ENCODE measurements around the gene MTUS2.

MTUS2 gene

GRCh38 chr13:29402166-29402636, 582.1 kb downstream of the MTUS2 start:
- DNase-seq (ENCODE audit: low spot score): no peak

DNA sequence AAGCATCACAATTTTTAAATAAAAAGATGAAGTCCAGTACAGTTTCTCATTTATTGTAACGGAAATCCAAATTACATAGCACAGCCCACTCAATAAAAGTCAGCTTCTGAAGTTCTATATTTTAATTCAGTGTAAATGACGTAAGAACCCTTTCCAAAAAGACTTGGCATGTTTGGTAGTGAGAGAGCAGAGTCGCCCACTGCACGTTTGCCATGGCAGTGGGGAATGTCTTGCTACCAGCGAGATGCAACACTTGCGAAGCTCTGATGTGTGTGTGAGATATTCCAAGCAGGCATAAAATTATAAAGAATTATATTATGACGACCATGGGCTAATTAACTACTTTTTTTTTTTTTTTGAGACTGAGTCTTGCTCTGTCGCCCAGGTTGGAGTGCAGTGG, 585.3 kb downstream of the MTUS2 start:
- no peak for DNase-seq (ENCODE audit: low spot score)

- DNase-seq (ENCODE audit: low spot score): no peak
Observed at GRCh38 chr13:29411481-29411880, 591.3 kb downstream of the MTUS2 start.

GRCh38 chr13:29418026-29418425, 597.9 kb downstream of the MTUS2 start:
- no peak for DNase-seq (ENCODE audit: low spot score)

DNA sequence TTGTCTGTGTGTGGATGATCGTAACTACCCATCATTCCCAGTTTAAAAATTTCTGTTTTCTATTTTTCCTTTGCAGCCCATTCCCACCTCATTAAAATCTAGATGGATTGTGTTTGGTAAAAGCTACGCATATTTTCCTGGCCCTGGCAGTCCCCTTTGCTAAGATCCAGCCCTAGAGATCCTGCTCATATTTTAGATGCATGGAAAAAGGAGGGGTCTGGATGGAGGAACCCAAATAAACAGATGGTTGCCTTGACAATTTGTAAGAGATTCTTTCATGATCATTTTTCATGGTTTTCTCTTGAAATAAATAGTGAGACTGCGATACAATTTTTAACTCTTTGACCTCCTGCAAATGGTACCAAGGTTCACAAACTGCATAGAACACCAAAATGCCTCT, 601.0 kb downstream of the MTUS2 start:
- no peak for DNase-seq (ENCODE audit: low spot score)

DNA sequence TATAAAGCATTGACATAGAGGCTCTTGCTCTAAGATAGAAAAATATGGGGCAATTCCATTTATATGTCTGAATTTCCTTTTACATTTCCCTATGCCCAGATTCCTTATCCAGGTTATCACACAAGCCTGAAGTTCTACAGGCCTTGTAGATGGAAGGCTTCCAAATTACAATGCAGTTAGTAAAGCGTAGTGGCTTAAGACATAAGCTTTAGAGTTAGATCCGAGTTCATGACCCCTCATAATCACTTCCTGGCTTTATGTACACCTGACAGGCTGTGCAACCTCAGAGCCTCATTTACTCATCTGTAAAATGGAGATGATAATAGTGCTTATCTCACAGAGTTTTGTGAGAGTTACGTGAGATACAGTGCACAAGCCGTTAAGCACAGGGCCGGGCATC, 601.9 kb downstream of the MTUS2 start:
- DNase-seq (ENCODE audit: low spot score): no peak

- no peak for DNase-seq (ENCODE audit: low spot score)
Observed at GRCh38 chr13:29423050-29423449, 602.9 kb downstream of the MTUS2 start.

- DNase-seq (ENCODE audit: low spot score): no peak
Observed at GRCh38 chr13:29427937-29428309, 607.8 kb downstream of the MTUS2 start.

DNA sequence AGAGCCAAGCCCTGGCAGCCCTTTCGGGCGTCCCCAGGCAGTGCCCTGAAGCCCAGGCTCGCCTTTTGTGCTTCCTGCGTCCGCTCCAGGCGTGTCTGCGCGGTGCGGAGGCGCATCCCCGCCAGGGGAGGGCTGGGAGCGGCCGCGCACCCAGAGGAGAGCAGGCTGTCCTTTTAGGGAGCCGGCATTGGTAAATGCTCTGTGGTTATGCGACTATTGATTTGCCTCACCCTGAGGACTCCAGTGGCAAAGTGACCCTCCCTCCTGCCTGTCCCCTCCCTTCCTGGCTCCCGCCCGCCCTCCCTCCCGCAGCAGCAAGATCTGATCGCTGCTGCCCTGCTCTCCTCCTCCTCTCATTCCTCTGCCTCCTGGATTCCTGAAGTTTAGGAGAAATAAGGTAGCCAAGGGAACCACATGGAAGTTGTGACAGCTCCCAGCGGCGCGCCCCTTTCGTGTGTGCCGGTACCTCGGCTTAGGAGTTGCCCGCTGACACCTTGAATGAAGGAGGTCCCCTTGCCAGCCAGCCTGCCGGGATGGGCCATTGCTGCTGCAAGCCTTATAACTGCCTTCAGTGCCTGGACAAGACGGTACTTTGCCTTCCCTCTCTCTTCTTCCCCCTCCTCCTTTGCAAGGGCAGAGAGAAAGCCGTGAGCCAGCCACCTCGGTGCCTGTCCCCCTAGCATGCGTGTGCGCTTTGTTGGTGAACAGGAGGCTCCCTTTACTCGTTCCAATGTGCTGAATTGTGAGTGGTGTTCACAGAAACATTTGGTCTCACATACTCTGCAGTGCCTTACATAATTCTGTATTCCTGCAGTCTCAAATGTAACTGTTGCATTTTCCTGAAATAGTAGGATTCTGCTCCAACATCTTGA, 608.4 kb downstream of the MTUS2 start:
- peak; percentile 21 for DNase-seq (ENCODE audit: low spot score)

DNA sequence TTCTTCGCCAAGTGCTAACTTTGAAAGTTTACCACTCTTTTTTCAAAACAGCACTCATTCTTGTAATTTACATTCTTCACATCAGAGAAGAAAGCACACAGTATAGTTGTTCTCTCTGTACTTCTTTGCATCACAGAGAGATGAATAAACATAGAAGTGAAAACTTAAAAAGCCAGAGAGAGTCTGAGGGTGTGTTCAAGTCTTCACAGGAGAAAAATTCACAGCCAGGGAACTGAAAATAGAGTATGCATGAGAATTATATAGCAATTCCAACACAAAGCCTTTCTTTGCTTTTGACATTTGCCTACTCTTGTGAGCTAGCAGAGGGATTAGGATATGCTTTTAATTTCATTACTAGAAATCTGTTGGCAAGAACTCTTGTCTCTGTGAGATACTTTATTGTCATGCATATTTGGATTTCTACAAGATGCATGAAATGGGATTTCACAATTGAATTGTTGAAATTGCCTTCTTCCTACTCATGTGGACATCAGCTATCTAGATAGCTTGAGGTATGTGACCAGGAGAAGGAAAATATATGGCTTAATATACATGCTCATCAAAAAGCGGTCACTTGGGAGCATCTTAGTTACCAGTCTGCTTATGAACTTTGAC, 609.3 kb downstream of the MTUS2 start:
- DNase-seq (ENCODE audit: low spot score): no peak

DNA sequence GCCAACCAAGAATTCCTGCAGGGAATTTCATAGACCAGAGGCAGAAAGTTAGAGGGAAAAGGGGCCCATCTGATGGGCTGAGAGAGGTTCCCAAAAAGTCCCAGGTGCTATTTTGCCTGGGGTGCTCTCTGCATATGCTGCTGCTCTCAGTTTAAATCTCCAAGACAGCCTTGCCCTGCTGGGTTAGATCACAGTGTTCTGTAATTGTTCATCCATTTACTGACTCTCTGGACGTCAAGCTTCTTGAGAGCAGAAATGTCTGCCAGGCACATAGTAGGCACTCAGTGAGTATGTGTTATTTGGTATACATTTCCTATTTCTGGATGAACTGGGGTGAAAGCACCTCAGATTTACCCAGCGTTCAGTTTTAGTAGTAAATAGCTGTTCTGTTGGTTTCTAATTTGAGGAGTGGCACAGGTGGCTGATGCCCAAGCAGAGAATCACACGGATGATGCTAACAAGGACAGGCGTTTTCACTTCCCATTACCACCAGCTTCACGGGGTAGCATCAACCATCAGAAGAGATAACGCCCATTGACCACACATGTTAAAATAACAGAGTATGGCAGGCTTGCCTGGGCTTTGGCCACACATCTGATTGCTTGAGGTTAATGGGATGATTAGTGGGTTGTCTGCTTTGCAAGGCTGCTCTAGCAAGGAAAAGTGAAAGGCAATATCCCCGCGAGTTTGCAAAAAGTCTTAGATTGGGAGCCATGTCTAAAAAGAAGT, 614.2 kb downstream of the MTUS2 start:
- DNase-seq (ENCODE audit: low spot score): no peak

DNA sequence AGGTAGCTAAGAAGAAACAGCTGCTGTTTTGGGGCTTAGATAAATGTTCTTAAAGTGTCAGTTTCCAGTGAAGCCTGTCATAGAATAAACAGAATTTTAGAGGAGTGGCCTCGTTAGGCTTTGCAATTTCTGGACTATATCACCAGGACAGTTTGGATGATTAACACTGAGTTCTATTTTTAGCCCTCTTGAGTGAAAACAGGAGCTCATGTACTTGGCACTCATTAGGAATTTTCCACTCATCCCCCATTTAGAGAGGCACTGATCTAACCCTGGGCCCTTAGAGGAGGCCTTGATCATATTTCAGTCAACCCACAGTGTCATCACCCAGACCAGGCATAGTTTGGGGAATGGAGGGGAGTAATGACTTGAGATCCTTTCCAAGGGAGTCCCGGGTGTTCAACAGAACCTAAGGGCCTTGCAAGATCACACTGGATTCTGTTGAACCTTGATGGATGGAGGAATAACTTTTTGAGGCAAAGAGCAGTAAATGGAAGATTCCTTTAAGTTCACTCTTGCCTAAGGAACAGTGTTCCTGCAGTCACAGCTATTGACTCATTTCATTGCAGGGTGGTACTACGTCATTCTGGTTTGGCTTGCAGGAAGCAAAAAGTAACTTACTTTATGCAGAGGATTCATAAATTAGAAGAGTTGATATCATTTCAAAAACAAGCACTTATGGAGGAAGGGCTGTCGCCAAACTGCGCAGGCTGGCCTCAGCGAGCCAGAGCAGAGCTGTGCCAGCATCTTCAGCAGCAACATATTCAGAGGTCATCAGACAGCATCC, 615.2 kb downstream of the MTUS2 start:
- peak; percentile 63 for DNase-seq (ENCODE audit: low spot score)

DNA sequence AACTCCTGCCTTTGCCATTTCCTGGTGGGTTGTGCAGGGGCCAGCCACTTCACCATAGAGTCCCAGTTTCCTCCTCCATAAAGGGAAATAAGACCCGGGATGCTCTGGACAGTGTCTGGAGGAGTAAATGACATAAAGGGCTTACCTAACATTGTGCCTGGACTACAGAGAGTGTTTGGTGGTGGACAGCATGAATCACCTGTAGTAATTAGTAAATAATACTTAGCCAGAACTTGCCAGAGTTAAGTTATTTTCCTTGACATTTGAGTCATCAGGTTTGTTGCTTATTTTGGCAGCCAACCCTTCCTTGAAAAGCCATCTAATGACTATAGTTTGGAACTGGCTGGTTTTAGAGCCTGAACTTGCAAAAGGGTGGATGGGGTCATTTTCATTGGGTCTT, 616.2 kb downstream of the MTUS2 start:
- DNase-seq (ENCODE audit: low spot score): peak; percentile 17

- DNase-seq (ENCODE audit: low spot score): no peak
Observed at GRCh38 chr13:29436721-29437280, 616.7 kb downstream of the MTUS2 start.

GRCh38 chr13:29438769-29439168, 618.6 kb downstream of the MTUS2 start:
- no peak for DNase-seq (ENCODE audit: low spot score)

DNA sequence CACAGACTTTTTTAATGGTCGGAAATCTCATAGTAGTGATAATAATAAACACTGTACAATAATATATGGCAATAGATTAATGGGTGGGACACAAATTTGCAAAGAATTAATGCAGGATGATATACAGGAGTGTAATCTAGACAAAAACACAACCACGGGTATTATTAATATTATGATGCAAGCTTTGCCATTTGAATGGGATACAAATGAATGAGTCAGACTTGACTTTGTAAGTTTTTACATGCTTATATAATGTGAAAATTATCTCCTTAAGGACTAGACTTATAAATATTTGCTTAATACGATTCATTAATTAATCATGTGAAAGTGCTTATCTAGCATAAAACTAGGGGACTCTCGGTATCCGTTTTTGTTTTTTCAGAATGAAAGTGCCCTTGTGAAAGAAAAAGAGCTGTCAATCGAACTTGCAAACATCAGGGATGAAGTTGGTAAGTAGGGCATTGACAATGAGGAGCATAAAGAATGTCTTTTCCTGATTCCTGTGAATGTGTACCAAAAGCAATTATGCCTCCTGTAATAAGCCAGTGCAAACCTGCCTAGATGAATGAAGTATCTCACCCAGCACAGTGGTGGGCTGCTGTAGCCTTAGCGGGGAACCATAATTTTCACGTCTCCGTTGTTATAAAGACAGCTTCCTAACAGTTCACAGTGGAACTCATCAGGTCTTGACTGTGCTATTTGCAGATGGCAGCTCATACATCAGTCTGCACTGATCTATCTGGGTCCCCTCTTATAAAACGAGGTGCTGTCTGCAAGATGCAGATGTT, 619.7 kb downstream of the MTUS2 start:
- no peak for DNase-seq (ENCODE audit: low spot score)

DNA sequence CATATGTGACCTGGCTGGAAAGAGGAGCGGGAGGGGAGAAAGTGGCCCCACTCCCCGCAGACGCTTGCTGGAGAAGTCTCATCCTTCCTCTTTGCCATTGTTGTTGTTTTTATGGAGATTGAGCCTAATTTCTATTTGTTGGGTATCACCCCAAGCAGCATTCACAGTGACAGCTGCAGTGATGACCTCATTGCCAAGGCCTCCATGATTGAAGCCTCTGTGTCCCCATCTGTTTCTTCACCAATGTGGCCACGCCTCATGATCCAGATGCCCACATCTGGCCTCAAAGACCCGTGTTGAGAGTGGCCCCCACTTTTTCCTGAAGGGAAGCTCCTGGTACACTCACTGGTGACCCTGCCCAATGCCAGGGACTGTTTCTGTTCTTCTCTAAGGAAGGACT, 621.2 kb downstream of the MTUS2 start:
- DNase-seq (ENCODE audit: low spot score): no peak

- DNase-seq (ENCODE audit: low spot score): no peak
Observed at GRCh38 chr13:29446016-29446415, 625.9 kb downstream of the MTUS2 start.

GRCh38 chr13:29448174-29448573, 628.0 kb downstream of the MTUS2 start:
- no peak for DNase-seq (ENCODE audit: low spot score)

DNA sequence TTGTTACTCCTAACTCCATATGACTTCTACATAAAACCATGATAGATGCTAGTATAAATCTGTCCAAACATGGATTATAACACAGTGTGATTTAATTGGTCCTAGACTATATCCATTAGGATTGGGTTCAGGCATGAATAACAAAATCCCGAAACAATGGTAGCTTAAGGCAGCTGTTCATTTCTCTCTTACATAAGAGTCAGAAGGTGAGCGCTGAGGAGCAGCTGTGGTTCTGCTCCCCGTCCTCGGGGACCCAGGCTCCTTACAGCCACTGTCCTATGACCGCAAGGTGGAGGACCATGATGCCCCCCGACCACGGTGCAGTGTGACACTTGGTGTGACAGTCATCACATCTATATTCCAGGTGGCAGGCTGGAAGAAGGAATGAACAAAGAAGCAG, 629.6 kb downstream of the MTUS2 start:
- DNase-seq (ENCODE audit: low spot score): no peak

DNA sequence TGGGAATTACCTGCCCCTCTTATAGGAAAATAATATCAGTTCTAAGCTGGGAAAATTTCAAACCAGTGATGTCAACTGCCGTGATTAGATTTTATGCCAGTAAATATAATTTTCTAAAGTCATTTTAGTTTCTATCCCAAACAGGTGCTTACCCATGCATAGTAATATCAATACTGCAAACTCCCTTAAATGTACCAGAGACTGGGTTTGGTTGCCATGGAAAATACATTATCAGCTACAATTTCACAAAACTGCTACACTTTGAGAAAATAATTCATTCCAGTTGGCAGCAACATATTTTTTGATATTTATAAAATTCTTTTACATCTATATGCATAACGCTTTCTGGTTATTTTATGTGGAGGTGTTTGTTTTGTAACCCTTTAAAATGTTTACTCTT, 631.8 kb downstream of the MTUS2 start:
- no peak for DNase-seq (ENCODE audit: low spot score)

Data from hepatic stellate cell (primary cell).